AG04449 (cell line): Measurements from ENCODE around the gene MCOLN1.
A peak's percentile ranks its signal among the peaks of the same experiment; 100 is the strongest.
"Not testable (repeated sequence)": the region's sequence is repeated elsewhere in the genome, so short reads cannot be mapped to it uniquely, and the experiment has no call there.

ENCODE experiments used
- CTCF ChIA-PET: fragments of 350-600 bp; formaldehyde crosslinking; extraction: SDS; loops from one replicate; lab custom pipeline; 2021; ENCODE audit warnings: antibody characterized with exemption; lab: Yijun Ruan, JAX
- POLR2A ChIA-PET: fragments of 400-600, 350-600 bp; formaldehyde crosslinking; extraction: SDS; loops from one replicate; lab custom pipeline; 2020; ENCODE audit warnings: antibody characterized with exemption, inconsistent platforms; lab: Yijun Ruan, JAX
- DNase-seq: peaks from one replicate; pipeline ENCODE4 v3.0.0-alpha.2; 2010; ENCODE audit warnings: low read depth, low spot score
- H3K4me3 ChIP-seq: 2 replicates; pipeline ENCODE4 v1.5.1; 2011; ENCODE audit warnings: low read depth, mild to moderate bottlenecking, control low read depth, low read length
- TF ChIP-seq, protein P1 (sequence below): IDR thresholded peaks from one replicate; pipeline ENCODE4 v1.5.1; 2011; ENCODE audit warnings: mild to moderate bottlenecking, moderate library complexity, low read length, control low read depth, inconsistent platforms; ENCODE audit not compliant: insufficient read depth; ENCODE audit errors: missing control alignments

MCOLN1 gene

DNA sequence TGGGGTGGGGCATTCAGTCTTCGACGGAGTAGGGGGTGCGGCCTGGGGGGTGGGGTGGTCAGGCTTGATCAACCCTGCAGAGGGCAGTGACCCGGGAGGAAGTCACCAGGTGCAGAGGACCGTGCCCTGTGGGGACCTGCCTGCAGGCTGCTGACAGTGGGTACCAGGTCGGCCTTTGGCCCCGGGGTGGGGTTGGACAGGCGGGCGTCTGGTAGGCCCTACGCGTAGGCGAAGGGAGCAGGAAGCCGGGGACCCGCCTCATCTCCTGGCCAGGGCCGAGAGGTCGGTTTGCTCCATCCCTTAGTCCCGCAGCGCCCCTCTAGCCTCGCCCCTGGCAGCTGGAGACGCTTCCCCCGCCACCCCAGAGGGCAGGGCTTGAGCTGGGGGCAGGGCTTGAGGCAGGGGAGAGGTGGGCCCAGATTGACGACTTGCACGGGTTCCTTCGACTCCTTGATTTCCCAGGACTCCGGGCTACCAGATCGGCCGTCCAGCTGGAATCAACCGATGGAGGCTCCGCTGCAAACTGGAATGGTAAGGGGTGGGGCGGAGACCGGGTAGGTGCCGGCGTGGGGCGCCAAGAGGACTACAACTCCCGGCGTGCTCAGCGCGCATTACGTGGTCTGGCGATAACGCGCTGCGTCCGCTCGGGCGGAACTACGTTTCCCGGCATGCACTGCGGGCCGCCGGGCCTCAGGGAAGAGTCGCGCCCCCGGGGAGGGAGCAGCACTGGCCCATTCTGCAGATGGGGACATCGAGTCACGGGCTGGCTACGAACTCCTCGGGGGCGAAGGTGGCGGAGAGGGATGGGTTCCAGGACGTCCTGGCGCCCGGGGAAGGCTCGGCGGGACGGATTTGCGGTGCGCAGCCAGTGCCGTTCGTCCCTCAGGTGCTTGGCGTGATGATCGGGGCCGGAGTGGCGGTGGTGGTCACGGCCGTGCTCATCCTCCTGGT, 12.9 kb downstream of the MCOLN1 start, which contains the start of gene PNPLA6:
Gene PNPLA6, plus strand, starts transcription at position 671 of the 951 bp plus-strand sequence. Its CDS starts 72 bp downstream, at position 743.
- CTCF ChIA-PET: interaction anchor here (1.0 to 5.7 kb wide), 3 partner anchors 14 to 181 kb away, joined by 3 to 37 read pairs (median 4); no protein-coding TSS in a partner anchor
- POLR2A ChIA-PET: interaction anchor here (1.1 to 4.2 kb wide), 4 partner anchors 12 to 181 kb away, joined by 4 to 42 read pairs (median 6); partner anchors contain the start of gene MCOLN1
- H3K4me3 ChIP-seq: peak within 1 kb of the TSS; percentile 99
- TF ChIP-seq, protein P1, sequence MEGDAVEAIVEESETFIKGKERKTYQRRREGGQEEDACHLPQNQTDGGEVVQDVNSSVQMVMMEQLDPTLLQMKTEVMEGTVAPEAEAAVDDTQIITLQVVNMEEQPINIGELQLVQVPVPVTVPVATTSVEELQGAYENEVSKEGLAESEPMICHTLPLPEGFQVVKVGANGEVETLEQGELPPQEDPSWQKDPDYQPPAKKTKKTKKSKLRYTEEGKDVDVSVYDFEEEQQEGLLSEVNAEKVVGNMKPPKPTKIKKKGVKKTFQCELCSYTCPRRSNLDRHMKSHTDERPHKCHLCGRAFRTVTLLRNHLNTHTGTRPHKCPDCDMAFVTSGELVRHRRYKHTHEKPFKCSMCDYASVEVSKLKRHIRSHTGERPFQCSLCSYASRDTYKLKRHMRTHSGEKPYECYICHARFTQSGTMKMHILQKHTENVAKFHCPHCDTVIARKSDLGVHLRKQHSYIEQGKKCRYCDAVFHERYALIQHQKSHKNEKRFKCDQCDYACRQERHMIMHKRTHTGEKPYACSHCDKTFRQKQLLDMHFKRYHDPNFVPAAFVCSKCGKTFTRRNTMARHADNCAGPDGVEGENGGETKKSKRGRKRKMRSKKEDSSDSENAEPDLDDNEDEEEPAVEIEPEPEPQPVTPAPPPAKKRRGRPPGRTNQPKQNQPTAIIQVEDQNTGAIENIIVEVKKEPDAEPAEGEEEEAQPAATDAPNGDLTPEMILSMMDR: no peak
- DNase-seq: no peak

DNA sequence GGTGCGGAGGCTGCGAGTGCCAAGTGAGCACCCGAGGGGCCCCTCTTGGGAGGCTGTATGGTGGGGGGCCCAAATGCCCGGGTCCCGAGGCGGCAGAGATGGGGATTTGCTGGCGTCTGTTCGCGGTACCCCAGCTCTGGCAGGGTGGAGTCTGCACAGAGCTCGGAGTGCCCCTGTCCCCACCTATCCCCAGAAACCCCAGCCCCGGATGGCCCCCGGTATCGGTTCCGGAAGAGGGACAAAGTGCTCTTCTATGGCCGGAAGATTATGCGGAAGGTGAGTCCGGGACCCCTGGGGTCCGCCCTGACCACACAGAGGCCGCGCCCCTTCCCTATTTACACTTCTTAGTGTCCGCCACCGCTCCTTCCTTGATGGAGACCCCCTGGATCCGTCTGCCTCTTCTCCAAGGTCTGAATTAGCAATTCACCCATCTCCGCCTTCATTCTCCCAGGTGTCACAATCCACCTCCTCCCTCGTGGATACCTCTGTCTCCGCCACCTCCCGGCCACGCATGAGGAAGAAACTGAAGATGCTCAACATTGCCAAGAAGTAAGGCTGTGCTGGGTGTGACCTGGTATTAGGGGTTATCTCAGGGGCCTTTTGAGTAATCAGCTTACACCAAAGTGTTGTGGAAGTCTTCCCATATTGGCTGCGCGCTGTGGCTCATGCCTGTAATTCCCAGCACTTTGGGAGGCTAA, 13.7 kb downstream of the MCOLN1 start:
- DNase-seq: no peak
- ChIA-PET POLR2A (interaction anchor here (1.1 to 4.2 kb wide), 2 partner anchors 13 to 138 kb away, joined by 6 to 42 read pairs; partner anchors contain the start of gene MCOLN1), CTCF (interaction anchor here (1.0 to 5.7 kb wide), 5 partner anchors 15 to 182 kb away, joined by 3 to 37 read pairs (median 6); no protein-coding TSS in a partner anchor)
- TF ChIP-seq, protein P1: no peak
- peak overlapping the region; percentile 99 for H3K4me3 ChIP-seq

DNA sequence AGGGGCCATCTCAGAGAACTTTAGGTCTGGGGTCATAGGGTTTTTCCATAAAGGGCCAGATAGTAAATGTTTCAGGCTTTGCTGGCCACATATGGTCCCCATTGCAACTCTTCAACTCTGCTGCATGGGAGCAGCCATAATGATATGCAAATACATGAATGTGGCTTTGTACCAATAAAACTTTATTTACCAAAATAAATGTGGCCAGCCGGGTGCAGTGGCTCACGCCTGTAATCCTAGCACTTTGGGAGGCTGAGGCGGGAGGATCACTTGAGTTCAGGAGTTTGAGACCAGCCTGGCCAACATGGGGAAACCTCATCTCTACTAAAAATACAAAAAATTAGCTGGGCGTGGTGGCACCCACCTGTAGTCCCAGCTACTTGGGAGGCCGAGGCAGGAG, 16.6 kb downstream of the MCOLN1 start:
- CTCF ChIA-PET: interaction anchor here (1.5 kb wide), 1 partner anchor 142 kb away, joined by 3 read pairs; the partner anchor contains the start of gene TRAPPC5
- H3K4me3 ChIP-seq, POLR2A ChIA-PET, DNase-seq: not testable (repeated sequence)

DNA sequence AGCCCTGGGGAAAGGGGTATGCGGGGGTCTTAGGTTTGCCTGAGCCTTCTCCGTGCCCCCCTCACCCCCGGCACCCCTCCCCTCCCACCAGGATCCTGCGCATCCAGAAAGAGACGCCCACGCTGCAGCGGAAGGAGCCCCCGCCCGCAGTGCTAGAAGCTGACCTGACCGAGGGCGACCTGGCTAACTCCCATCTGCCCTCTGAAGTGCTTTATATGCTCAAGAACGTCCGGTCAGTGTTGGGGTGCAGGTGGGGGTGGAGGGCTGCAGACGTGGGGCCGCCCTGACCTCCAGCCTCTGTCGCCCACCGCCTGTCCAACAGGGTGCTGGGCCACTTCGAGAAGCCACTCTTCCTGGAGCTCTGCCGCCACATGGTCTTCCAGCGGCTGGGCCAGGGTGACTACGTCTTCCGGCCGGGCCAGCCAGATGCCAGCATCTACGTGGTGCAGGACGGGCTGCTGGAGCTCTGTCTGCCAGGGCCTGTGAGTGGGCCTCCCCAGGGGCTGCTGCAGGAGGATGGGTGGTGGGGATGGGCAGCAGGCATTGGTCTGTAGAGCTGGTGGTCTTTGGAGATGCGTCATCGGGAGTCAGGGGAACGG, 17.5 kb downstream of the MCOLN1 start:
- CTCF ChIA-PET: no interaction called here
- POLR2A ChIA-PET: no interaction called here

DNA sequence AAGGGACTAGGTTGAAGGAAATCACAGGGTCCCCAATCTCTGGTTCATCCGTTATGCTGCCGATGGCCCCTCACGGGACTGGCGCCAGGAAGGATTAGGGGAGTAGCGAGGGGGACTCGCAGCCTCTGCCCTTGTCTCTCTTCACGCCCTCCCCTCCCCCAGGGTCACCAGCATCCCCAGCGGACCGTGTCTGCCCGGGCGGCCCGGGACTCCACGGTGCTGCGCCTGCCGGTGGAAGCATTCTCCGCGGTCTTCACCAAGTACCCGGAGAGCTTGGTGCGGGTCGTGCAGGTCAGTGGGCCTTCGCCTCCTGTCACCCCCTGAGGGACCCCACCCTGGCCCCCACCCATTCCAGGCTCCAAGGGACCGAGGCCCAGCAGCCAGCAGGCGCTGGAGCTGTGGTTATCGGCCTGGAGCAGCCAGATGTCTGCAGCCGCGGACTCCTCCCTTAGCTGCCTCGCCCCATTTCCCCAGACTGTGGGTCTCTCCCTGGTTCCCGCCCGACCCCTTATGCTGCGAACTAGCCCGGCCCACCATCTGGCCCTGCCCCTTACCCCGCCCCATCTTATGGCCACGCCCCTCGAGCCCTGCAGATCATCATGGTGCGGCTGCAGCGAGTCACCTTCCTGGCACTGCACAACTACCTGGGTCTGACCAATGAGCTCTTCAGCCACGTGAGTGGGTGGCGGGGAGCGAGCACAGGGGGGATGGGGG, 18.5 kb downstream of the MCOLN1 start:
- DNase-seq: no peak
- ChIA-PET CTCF (no interaction called here), POLR2A (interaction anchor here (0.7 to 1.1 kb wide), 2 partner anchors 12 to 18 kb away, joined by 3 to 4 read pairs; partner anchors contain the start of gene MCOLN1)
- TF ChIP-seq, protein P1: no peak
- H3K4me3 ChIP-seq: no peak overlapping the region

More for the DNA sequence above, 17.5 kb downstream of the MCOLN1 start:
- no peak for DNase-seq
- no peak overlapping the region for H3K4me3 ChIP-seq
- TF ChIP-seq, protein P1: no peak

DNA sequence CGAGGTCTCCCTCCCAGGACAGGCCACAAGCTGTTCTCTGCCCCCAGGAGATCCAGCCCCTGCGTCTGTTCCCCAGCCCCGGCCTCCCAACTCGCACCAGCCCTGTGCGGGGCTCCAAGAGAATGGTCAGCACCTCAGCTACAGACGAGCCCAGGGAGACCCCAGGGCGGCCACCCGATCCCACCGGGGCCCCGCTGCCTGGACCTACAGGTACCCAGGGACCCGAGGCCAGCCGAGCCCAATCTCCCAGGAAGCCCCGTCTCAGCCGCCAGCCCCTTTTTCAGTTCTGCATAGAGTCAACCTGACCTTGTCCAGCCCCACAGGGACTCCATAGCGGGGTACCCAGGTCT, 19.0 kb downstream of the MCOLN1 start:
- POLR2A ChIA-PET: interaction anchor here (0.7 to 1.1 kb wide), 2 partner anchors 12 to 19 kb away, joined by 3 to 4 read pairs; partner anchors contain the start of gene MCOLN1
- no peak for DNase-seq
- CTCF ChIA-PET: no interaction called here
- TF ChIP-seq, protein P1: no peak
- H3K4me3 ChIP-seq: no peak overlapping the region
